Stomach (tissue), 4 donors: ENCODE measurements around the gene DNAI7.

Experiments
- EP300 ChIP-seq: sonication (generic); formaldehyde crosslinking; IDR thresholded peaks from one replicate; pipeline ENCODE4 v1.6.1; 2017; ENCODE audit warnings: antibody characterized with exemption
- POLR2A ChIP-seq, 4 donors: fragments of 450-650 bp; IDR thresholded peaks; one replicate each; pipeline ENCODE4 v1.6.1; 2016; ENCODE audit warnings: antibody characterized with exemption in 4 of 4, control low read depth in 2 of 4, mild to moderate bottlenecking in 1 of 4, moderate library complexity in 1 of 4
- TF ChIP-seq, protein P1 (sequence below), 7 experiments: fragments of 450-650 bp in 4 of 7; fragments of 200-600 bp in 3 of 7; sonication (generic) in 3 of 7; IDR thresholded peaks; one replicate each; pipeline ENCODE4 v1.5.1; 2016 to 2019; ENCODE audit warnings: antibody characterized with exemption in 7 of 7, control low read depth in 2 of 7, mild to moderate bottlenecking in 1 of 7

DNA sequence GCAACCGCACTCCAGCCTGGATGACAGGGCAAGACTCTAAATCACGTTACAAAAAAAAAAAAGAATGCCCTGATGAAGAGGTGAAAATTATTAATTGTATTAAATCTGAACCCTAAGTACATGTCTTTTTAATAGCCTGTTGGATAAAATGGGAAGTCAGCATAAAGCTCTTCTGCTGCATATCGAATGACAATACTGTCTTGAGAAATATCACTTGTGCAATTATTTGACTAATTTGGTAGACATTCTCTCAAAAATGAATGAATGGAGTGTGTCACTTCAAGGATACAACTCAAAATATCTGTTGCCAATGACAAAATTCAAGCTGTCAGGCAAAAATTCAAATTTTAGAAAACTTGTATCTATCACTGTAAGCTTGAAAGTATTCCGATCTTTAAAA is 38.9 kb downstream of the DNAI7 start:
- TF ChIP-seq, protein P1, sequence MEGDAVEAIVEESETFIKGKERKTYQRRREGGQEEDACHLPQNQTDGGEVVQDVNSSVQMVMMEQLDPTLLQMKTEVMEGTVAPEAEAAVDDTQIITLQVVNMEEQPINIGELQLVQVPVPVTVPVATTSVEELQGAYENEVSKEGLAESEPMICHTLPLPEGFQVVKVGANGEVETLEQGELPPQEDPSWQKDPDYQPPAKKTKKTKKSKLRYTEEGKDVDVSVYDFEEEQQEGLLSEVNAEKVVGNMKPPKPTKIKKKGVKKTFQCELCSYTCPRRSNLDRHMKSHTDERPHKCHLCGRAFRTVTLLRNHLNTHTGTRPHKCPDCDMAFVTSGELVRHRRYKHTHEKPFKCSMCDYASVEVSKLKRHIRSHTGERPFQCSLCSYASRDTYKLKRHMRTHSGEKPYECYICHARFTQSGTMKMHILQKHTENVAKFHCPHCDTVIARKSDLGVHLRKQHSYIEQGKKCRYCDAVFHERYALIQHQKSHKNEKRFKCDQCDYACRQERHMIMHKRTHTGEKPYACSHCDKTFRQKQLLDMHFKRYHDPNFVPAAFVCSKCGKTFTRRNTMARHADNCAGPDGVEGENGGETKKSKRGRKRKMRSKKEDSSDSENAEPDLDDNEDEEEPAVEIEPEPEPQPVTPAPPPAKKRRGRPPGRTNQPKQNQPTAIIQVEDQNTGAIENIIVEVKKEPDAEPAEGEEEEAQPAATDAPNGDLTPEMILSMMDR (IDR thresholded peaks at IDR 0.05): no peak
- TF ChIP-seq POLR2A (IDR thresholded peaks at IDR 0.05) (no peak), EP300 (no peak)
